ENCODE measurements around the gene CSRNP2. TPM values are rescaled to one million over a fixed set of nuclear protein-coding genes. Genes with fewer than 3 reads are reported as not detected.
"Not testable (repeated sequence)": the region's sequence is repeated elsewhere in the genome, so short reads cannot be mapped to it uniquely, and the experiment has no call there.

CSRNP2 gene
- total RNA-seq, 8 experiments from 2014 or later: 18.5 to 50.3 (median 30.2) TPM

DNA sequence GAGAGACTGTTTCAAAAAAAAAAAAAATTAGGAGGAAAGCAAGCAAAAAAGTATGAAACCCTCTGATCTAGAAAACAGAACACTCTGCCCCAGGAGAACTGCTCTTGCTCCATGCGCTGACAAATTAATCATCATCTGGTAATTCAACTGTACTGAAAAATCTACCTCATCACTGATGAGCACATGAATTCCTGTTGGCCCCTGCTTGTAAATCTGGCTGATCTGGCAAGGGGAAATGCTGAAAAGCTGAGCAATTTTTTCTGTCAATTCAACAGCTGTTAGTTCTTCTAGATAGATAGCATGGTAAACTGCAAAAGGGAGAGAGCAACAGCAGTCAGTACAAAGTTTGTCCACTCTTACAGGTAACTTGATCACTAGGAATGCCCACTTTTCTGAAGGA lies 15.2 kb upstream of the CSRNP2 start:
- Histone ChIP-seq H3K27ac (no peak overlapping the region), H3K4me1 (replicated peaks in 1 of 2) (no peaks in the 10 kb centered on the region), H3K4me3 (no peak overlapping the region)
- WGBS, 10 experiments: 25 to 100% (median 80%) methylated on average over 1 of the region's 1 CpG; no CpG with 5 or more reads in 7 of the 10 experiments
- in situ Hi-C loops (cut with MboI; ENCODE audit: low pct_unique_long_range_greater_than_20kb in 2 of 9, low sequenced_read_pairs in 9 of 9, unreplicated experiment in 9 of 9): loop anchor here in 1 of 9 experiments (25.0 kb wide), 1 partner anchor 239 kb away; the partner anchor contains the start of gene CELA1
- no peak for ATAC-seq (replicated peaks in 6 of 8)

DNA sequence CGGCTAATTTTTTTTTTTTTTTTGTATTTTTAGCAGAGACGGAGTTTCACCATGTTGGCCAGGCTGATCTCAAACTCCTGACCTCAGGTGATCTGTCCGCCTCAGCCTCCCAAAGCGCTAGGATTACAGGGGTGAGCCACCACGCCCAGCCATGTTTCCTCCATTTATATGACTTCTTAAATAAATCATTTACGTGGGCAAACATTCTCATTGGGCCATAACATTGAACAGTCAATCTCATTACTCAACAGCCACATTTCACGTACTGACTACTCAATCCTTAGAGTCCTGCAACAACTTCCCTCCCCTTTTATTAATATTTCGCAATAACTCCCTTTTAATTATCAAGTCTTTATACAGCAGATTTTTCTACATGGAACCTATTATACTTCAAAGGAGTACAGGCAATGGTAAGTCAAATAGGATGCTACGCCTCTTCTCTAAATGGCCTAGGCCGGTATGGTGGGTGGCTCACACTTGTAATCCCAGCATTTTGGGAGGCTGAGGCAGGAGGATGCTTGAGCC lies 7.4 kb upstream of the CSRNP2 start:
- WGBS, 10 experiments: 90 to 100% (median 98%) methylated on average over 1 to 10 of the region's 10 CpGs
- no peak for ATAC-seq (replicated peaks in 6 of 8)
- in situ Hi-C loops (cut with MboI; ENCODE audit: low pct_unique_long_range_greater_than_20kb in 2 of 9, low sequenced_read_pairs in 9 of 9, unreplicated experiment in 9 of 9): loop anchor here in 1 of 9 experiments (25.0 kb wide), 1 partner anchor 247 kb away; the partner anchor contains the start of gene CELA1
- H3K27ac ChIP-seq: no peak overlapping the region
- no peak overlapping the region for H3K4me3 ChIP-seq
- H3K4me1 ChIP-seq (replicated peaks in 1 of 2): no peaks in the 10 kb centered on the region

DNA sequence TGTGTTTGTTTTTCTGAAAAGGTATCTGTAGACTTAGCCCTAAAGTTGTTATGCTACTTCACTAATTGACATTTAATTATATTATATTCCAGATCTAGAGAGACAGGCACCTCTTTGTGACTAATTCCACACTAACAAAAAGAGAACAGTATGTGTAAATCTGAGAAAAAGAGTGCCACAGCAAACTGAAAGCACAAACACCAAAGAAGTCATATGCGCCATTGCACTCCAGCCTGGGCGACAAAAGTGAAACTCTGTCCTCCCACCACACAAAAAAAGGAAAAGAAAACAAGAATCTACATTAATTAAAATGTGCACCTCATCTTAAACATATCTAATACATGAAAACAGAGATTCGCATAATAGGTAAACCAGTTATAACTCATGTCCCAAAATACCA lies 4.4 kb upstream of the CSRNP2 start:
- Histone ChIP-seq H3K4me1 (replicated peaks in 1 of 2) (peaks cover 0 to 3% of the 10 kb centered on the region in 2 donors), H3K4me3 (no peak overlapping the region), H3K27ac (no peak overlapping the region)
- no peak for ATAC-seq (replicated peaks in 6 of 8)
- in situ Hi-C loops (cut with MboI; ENCODE audit: low pct_unique_long_range_greater_than_20kb in 2 of 9, low sequenced_read_pairs in 9 of 9, unreplicated experiment in 9 of 9): loop anchor here in 1 of 9 experiments (25.0 kb wide), 1 partner anchor 249 kb away; the partner anchor contains the start of gene CELA1
- WGBS, 10 experiments: 91 to 100% (median 100%) methylated on average over 1 to 3 of the region's 3 CpGs; no CpG with 5 or more reads in 1 of the 10 experiments

DNA sequence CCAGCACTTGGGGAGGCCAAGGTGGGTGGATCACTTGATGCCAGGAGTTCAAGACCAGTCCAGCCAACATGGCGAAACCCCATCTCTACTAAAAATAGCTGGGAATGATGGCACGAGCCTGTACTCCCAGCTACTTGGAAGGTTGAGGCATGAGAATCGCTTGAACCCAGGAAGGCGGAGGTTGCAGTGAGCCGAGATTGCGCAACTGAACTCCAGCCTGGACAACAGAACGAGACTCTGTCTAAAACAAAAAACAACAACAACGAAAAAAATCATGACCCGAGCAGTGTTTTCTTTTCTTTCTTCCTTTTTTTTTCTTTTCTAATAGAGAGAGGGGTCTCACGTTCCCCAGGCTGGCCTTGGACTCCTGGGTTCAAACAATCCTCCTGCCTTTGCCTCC lies 3.5 kb upstream of the CSRNP2 start:
- WGBS, 10 experiments: 88 to 100% (median 96%) methylated on average over 2 to 9 of the region's 10 CpGs; no CpG with 5 or more reads in 3 of the 10 experiments
- in situ Hi-C loops (cut with MboI; ENCODE audit: low pct_unique_long_range_greater_than_20kb in 2 of 9, low sequenced_read_pairs in 9 of 9, unreplicated experiment in 9 of 9): loop anchor here in 1 of 9 experiments (25.0 kb wide), 1 partner anchor 250 kb away; the partner anchor contains the start of gene CELA1
- no peak overlapping the region for H3K4me3 ChIP-seq

DNA sequence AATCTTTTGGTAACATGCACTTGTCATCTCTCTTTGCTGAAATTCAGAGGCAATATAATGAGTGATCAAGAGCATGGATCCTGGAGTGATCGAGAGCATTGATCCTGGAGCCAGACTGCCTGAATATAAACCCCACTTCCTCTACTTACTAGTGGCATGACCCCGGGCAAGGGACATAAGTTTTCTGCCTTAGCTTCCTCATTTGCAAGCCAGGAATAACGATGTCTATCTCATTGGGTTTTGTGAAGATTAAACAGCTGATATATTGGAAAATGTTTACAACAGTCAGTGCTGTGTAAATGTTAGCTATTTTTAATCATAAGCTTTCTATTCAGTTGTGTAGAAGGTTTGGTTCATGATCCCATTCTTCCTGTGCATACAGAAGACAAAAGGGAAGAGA lies 2.4 kb upstream of the CSRNP2 start:
- H3K4me1 ChIP-seq (replicated peaks in 1 of 2): peaks cover 3 to 10% of the 10 kb centered on the region in 2 donors
- 68 to 100% (median 92%) methylated on average over 1 to 3 of the region's 3 CpGs; no CpG with 5 or more reads in 1 of the 10 experiments for WGBS, 10 experiments
- in situ Hi-C loops (cut with MboI; ENCODE audit: low pct_unique_long_range_greater_than_20kb in 2 of 9, low sequenced_read_pairs in 9 of 9, unreplicated experiment in 9 of 9): loop anchor here in 1 of 9 experiments (25.0 kb wide), 1 partner anchor 252 kb away; the partner anchor contains the start of gene CELA1
- H3K4me3 ChIP-seq: no peak overlapping the region
- no peak overlapping the region for H3K27ac ChIP-seq
- no peak for ATAC-seq (replicated peaks in 6 of 8)

More for the DNA sequence above, 3.5 kb upstream of the CSRNP2 start:
- Histone ChIP-seq H3K27ac (no peak overlapping the region), H3K4me1 (replicated peaks in 1 of 2) (peaks cover 0 to 3% of the 10 kb centered on the region in 2 donors)
- no peak for ATAC-seq (replicated peaks in 6 of 8)

DNA sequence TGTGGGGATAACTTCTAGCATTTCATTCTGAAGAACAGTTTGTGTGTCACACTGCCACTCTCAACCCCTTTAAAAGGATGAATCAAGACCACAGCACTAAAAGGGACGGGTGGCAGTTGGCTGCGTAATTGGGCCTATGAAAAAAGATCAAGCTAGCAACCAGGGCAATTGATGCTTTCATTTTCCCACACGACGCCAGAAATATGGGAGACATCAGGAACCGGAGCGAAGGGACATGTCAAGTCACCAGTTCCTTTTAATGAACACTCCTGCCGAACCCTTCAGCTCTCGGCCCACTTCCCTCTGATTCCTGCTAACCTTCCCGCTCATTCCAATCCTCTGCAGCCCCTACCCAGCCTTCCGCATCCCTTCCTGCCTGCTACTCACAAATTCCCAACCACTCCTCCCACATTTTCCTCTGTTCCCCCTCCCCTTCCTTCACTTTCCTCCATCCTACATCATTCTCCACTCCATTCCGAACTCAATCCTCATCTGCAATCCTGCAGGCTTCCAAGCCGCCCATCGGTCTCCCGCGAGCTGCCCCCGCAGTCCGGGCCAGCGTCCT lies 753 bp downstream of the CSRNP2 start:
- H3K4me3 ChIP-seq: peak overlapping the region; percentile 71 to 91 (median 86)
- 0 to 13% (median 0%) methylated on average over 2 to 8 of the region's 18 CpGs; no CpG with 5 or more reads in 2 of the 10 experiments for WGBS, 10 experiments
- in situ Hi-C loops (cut with MboI; ENCODE audit: low pct_unique_long_range_greater_than_20kb in 2 of 9, low sequenced_read_pairs in 9 of 9, unreplicated experiment in 9 of 9): loop anchor here in 1 of 9 experiments (25.0 kb wide), 1 partner anchor 255 kb away; the partner anchor contains the start of gene CELA1
- ATAC-seq (replicated peaks in 6 of 8): peak in 3 of 8 experiments; percentile 0 to 28 (median 12)
- H3K4me1 ChIP-seq (replicated peaks in 1 of 2): peaks cover 3 to 16% of the 10 kb centered on the region in 2 donors
- peak overlapping the region; percentile 79 to 84 for H3K27ac ChIP-seq

DNA sequence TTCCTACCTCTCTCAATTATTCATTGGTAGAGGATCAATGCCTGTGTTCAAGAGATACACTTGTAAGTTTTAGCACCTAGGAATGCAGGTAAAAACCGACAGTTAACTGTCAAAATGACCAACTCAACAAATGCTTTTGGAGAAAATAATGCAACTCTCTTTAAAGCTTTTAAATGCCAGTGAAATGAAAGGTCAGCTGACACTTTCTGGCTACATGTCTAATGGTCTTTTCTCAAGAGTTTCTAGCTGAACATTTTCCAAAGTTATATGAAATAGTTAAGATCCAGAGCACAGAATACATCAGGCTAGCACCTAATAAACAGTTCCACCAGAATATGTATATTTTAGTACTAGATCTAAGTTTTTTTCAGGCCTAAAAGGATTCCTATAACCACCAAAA lies 2.0 kb downstream of the CSRNP2 start:
- H3K27ac ChIP-seq: no peak overlapping the region
- WGBS, 10 experiments: 38 to 86% (median 66%) methylated on average over 1 of the region's 1 CpG; no CpG with 5 or more reads in 2 of the 10 experiments
- no peak for ATAC-seq (replicated peaks in 6 of 8)

DNA sequence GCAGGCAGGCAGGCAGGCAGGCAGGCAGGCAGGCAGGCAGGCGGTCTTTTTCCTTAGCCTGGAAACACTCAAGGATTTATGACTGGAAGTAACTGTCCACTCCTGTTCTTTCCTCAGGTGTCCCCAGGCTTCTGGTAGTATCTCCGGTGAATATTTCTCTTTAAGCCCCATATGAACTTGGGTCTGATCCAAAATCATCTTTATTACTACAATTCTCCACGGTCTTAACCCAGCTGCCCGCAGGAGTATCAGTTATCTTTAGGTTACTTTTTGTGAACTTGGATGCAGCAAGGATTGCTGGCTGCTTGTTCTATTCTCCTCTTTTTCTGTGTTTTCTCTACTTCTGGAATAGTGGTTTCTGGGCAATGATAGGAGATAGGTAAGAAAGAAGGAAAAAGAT lies 3.3 kb downstream of the CSRNP2 start:
- 50 to 100% (median 100%) methylated on average over 1 to 3 of the region's 4 CpGs; no CpG with 5 or more reads in 3 of the 10 experiments for WGBS, 10 experiments
- Histone ChIP-seq H3K4me3 (no peak overlapping the region), H3K27ac (no peak overlapping the region), H3K4me1 (replicated peaks in 1 of 2) (peaks cover 3 to 16% of the 10 kb centered on the region in 2 donors)
- in situ Hi-C loops (cut with MboI; ENCODE audit: low pct_unique_long_range_greater_than_20kb in 2 of 9, low sequenced_read_pairs in 9 of 9, unreplicated experiment in 9 of 9): loop anchor here in 1 of 9 experiments (25.0 kb wide), 1 partner anchor 257 kb away; the partner anchor contains the start of gene CELA1
- no peak for ATAC-seq (replicated peaks in 6 of 8)

More for the DNA sequence above, 2.0 kb downstream of the CSRNP2 start:
- Histone ChIP-seq H3K4me1 (replicated peaks in 1 of 2) (peaks cover 3 to 16% of the 10 kb centered on the region in 2 donors), H3K4me3 (peak overlapping the region in 2 of 5 donors; percentile 86 to 87)
- in situ Hi-C loops (cut with MboI; ENCODE audit: low pct_unique_long_range_greater_than_20kb in 2 of 9, low sequenced_read_pairs in 9 of 9, unreplicated experiment in 9 of 9): loop anchor here in 1 of 9 experiments (25.0 kb wide), 1 partner anchor 256 kb away; the partner anchor contains the start of gene CELA1

- not testable (repeated sequence) for H3K27ac ChIP-seq; H3K4me3 ChIP-seq; ATAC-seq (replicated peaks in 6 of 8)
- H3K4me1 ChIP-seq (replicated peaks in 1 of 2): peaks cover 2 to 16% of the 10 kb centered on the region in 2 donors
- in situ Hi-C loops (cut with MboI; ENCODE audit: low pct_unique_long_range_greater_than_20kb in 2 of 9, low sequenced_read_pairs in 9 of 9, unreplicated experiment in 9 of 9): loop anchor here in 1 of 9 experiments (25.0 kb wide), 1 partner anchor 258 kb away; the partner anchor contains the start of gene CELA1
- WGBS, 10 experiments: 100% methylated on average over 2 of the region's 6 CpGs; no CpG with 5 or more reads in 9 of the 10 experiments
Observed at GRCh38 chr12:51078866-51079265, 4.5 kb downstream of the CSRNP2 start.

DNA sequence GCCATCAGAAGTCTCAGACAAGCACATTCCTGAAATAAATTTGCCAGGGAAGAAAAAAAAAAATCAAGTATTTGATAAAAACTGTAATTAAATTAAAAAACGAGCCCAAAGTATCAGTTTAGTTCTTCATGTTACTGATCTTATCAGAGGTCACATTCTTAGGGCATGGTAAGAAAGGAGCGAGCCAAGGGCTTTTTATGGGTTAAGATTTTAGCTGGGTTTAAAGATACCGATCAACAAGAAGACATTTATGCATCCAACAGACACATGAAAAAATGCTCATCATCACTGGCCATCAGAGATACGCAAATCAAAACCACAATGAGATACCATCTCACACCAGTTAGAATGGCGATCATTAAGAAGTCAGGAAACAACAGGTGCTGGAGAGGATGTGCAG lies 5.0 kb downstream of the CSRNP2 start:
- not testable (repeated sequence) for H3K4me3 ChIP-seq; ATAC-seq (replicated peaks in 6 of 8)
- in situ Hi-C loops (cut with MboI; ENCODE audit: low pct_unique_long_range_greater_than_20kb in 2 of 9, low sequenced_read_pairs in 9 of 9, unreplicated experiment in 9 of 9): loop anchor here in 1 of 9 experiments (25.0 kb wide), 1 partner anchor 259 kb away; the partner anchor contains the start of gene CELA1
- peaks cover 0 to 16% of the 10 kb centered on the region in 2 donors for H3K4me1 ChIP-seq (replicated peaks in 1 of 2)
- peak overlapping the region in 1 of 2 donors; percentile 8 for H3K27ac ChIP-seq
- 70 to 89% (median 79%) methylated on average over 1 to 4 of the region's 5 CpGs; no CpG with 5 or more reads in 2 of the 10 experiments for WGBS, 10 experiments

GRCh38 chr12:51077930-51078329 lies 5.5 kb downstream of the CSRNP2 start:
- H3K4me3 ChIP-seq: no peak overlapping the region
- in situ Hi-C loops (cut with MboI; ENCODE audit: low pct_unique_long_range_greater_than_20kb in 2 of 9, low sequenced_read_pairs in 9 of 9, unreplicated experiment in 9 of 9): loop anchor here in 1 of 9 experiments (25.0 kb wide), 1 partner anchor 259 kb away; the partner anchor contains the start of gene CELA1
- ATAC-seq (replicated peaks in 6 of 8): peak; percentile 55 to 95 (median 85)
- peak overlapping the region in 1 of 2 donors; percentile 8 for H3K27ac ChIP-seq
- H3K4me1 ChIP-seq (replicated peaks in 1 of 2): peaks cover 0 to 16% of the 10 kb centered on the region in 2 donors
- WGBS, 10 experiments: 17 to 100% (median 61%) methylated on average over 1 to 4 of the region's 5 CpGs; no CpG with 5 or more reads in 2 of the 10 experiments

DNA sequence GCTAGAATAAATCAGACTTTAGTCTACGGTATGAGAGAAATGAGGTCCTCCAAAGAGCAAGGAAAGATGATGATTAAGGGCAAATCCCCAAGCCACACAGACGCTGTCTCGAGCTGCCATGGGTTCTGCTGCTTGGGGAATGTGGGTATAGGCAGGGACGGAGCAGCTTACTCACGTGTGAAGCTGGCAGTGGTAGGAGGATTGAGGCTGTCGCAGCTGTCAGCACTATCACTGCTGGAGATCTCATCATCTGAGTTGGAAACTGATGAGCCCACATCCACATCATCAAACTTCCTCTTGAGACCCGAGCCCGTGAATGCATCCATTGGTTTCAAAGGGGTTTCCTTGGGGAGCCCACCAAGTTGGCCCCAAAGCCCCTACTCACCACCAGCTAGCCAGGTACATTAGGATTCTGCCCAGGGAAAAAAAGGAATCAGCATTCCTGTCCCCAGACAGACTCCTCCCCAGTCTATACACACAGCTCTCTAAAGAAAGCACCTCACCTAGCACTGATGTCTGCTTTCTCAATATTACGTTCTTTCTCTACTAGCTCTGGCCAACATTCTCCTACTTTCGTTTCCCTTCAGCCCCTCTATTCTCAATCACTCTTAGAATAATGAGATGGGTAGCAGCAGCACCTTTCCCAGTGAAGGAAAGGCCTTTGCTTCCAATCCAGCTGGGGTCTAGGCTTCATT lies 7.0 kb downstream of the CSRNP2 start:
- no peak for ATAC-seq (replicated peaks in 6 of 8)
- Histone ChIP-seq H3K4me3 (no peak overlapping the region), H3K27ac (no peak overlapping the region), H3K4me1 (replicated peaks in 1 of 2) (peaks cover 0 to 12% of the 10 kb centered on the region in 2 donors)
- 87 to 100% (median 100%) methylated on average over 1 to 8 of the region's 10 CpGs for WGBS, 10 experiments
- in situ Hi-C loops (cut with MboI; ENCODE audit: low pct_unique_long_range_greater_than_20kb in 2 of 9, low sequenced_read_pairs in 9 of 9, unreplicated experiment in 9 of 9): loop anchor here in 1 of 9 experiments (25.0 kb wide), 1 partner anchor 261 kb away; the partner anchor contains the start of gene CELA1

All from motor neuron (in vitro differentiated cells).